Astrocyte (in vitro differentiated cells and primary cell): Measurements from ENCODE around the gene LONRF3.

ENCODE experiments used
- CTCF ChIP-seq: IDR thresholded peaks from 2 replicates; pipeline ENCODE4 v1.5.1; 2011; ENCODE audit warnings: low read depth, mild to moderate bottlenecking, inconsistent platforms, low read length, moderate library complexity; ENCODE audit not compliant: insufficient read depth
- EZH2 ChIP-seq: IDR thresholded peaks from 2 replicates; pipeline ENCODE4 v1.6.1; 2012; ENCODE audit warnings: mild to moderate bottlenecking, low read length, inconsistent platforms; ENCODE audit not compliant: insufficient read depth

- no peak for TF ChIP-seq EZH2
- no peak for TF ChIP-seq CTCF
Observed at GRCh38 chrX:118941147-118941546, 33.3 kb upstream of the LONRF3 start.
